22Rv1 (cell line): ENCODE measurements around the gene CELA2B.

Source experiments
- CTCF ChIP-seq: fragments of 450-650 bp; IDR thresholded peaks from 2 replicates; pipeline ENCODE4 v1.5.1; 2017; ENCODE audit warnings: mild to moderate bottlenecking
- ZFX ChIP-seq: fragments of 450-650 bp; IDR thresholded peaks from 2 replicates; pipeline ENCODE4 v1.6.1; 2017; ENCODE audit warnings: antibody characterized with exemption, borderline replicate concordance

DNA sequence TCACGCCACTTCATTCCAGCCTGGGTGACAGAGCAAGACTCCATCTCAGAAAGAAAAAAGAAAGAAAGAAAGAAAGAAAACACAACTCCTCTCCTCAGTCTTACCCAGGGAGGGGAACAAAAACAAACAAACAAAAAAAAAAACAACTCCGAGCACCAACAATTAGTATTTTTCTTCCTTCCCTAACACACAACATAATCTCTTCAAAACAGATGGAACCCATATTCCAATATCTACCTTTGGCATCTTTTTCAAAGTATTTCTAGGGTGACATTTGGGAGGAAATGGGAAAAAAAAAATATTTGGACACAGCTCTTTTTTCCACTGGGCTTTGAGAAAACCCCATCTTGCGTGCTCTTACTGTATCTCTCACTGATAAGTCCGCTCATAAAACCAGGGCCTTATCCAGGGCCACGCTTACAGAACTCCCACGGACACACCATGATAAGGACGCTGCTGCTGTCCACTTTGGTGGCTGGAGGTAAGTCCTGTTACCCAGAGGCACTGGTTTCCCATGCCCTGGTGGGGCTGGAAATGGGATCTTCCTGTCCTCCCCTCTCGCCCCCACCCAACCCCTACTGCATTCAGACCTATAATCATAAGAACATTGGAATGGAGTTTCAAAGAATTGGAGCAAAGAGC, 19.5 kb upstream of the CELA2B start, which contains the start of gene CELA2A:
- TF ChIP-seq CTCF (no peak), ZFX (no peak)
